ENCODE results near the gene CAMSAP1.

CAMSAP1 gene

DNA sequence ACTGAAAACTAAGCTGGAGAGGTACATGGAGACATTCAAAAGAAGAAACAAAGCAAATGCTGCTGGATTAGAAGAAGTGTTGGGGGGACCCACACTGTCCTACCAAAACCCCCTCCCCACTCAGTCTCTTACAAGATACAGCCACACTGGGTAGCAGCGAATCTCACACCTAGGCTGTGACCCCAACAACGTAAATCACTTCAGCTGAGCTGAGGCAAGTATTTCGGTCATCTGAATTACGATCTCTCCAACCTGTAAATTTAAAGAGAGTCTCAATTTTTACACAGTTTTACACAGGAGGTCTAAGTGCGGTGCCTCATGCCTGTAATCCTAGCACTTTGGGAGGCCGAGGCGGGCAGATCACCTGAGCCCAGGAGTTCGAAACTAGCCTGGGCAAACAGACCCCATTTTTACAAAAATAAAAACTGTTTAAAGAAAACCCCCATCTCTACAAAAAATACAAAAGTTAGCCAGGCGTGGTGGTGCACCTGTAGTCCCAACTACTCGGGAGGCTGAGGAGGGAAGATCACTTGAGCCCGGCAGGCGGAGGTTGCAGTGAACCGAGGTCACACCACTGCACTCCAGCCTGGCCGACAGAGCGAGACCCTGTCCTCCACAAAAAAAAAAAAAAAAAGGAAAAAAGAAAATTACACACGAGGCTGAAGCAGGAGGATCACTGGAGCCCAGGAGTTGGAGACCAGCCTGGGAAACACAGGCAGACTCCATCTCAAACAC is 3.4 kb downstream of the CAMSAP1 start:
- Histone ChIP-seq H3K4me3 (ENCODE audit: extremely low read depth, insufficient read depth, low read length, poor library complexity, severe bottlenecking) (no peak overlapping the region), H3K36me3 (ENCODE audit: control insufficient read depth, insufficient read depth, low read length) (peaks cover 63% of the 10 kb centered on the region)

DNA sequence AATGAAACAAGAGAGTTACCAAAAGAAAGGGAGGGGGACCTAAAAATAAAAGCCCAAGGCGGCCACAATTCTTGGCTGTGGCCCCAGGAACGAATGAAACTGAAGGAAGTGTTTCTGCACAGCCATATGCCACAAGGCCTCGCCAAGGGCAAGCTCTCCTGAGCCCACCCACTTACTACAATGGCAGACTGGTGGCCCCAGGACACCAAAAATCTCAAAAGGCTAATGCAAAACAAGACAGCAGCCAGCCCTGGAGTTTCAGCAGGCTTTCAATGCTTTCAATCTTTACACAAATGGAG is 4.0 kb downstream of the CAMSAP1 start:
- Histone ChIP-seq H3K36me3 (ENCODE audit: control insufficient read depth, insufficient read depth, low read length) (peaks cover 65% of the 10 kb centered on the region), H3K27ac (ENCODE audit: low read depth, low read length, severe bottlenecking) (no peak overlapping the region), H3K4me1 (ENCODE audit: control insufficient read depth, insufficient read depth, low read length, poor library complexity, severe bottlenecking) (peaks cover 7% of the 10 kb centered on the region), H3K4me3 (ENCODE audit: extremely low read depth, insufficient read depth, low read length, poor library complexity, severe bottlenecking) (no peak overlapping the region), H3K9me3 (ENCODE audit: control insufficient read depth, low read length) (peaks cover 10% of the 10 kb centered on the region)
- 76 to 82% methylated on average over 3 of the region's 3 CpGs for WGBS, 2 experiments (ENCODE audit: insufficient coverage in 2 of 2)

More for the DNA sequence above, 3.4 kb downstream of the CAMSAP1 start:
- 93 to 94% methylated on average over 9 to 12 of the region's 16 CpGs for WGBS, 2 experiments (ENCODE audit: insufficient coverage in 2 of 2)
- no peak overlapping the region for H3K27ac ChIP-seq (ENCODE audit: low read depth, low read length, severe bottlenecking)
- H3K9me3 ChIP-seq (ENCODE audit: control insufficient read depth, low read length): peaks cover 16% of the 10 kb centered on the region
- H3K4me1 ChIP-seq (ENCODE audit: control insufficient read depth, insufficient read depth, low read length, poor library complexity, severe bottlenecking): peaks cover 7% of the 10 kb centered on the region

DNA sequence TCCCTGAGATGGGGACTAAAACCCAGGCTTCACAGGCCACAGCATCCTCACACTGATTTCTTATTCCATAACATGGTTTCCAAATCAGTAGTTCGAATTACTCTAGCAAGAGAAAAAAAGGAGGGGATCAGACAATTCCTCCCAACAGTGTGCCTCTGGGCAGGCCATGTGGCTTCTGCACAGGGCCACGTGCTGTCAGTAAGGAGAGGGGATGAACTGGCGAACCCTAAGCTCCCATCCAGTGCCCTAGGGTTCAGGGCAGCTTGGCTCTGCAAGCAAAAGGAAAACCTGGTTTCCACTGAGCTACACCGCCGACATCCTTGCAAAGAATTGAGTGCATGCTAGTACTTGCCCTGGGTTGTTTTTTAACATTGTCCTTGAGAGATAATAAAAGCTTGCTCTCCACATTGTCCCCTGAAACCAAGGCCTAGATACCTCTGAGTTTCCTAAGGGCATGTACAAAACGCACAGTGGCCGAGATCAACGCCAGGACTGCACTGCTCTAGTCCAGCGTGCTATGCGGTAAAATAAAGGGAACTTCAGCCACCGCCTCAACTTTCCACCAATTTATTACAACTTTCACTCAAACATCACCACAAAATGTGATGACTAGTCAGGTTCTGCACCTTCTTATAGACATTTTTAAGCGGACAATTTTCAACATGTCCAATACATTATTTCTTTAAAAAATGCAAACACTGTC is 4.5 kb downstream of the CAMSAP1 start:
- 92 to 97% methylated on average over 11 to 12 of the region's 12 CpGs for WGBS, 2 experiments (ENCODE audit: insufficient coverage in 2 of 2)
- no peak overlapping the region for H3K27ac ChIP-seq (ENCODE audit: low read depth, low read length, severe bottlenecking)
- H3K4me3 ChIP-seq (ENCODE audit: extremely low read depth, insufficient read depth, low read length, poor library complexity, severe bottlenecking): no peak overlapping the region
- peaks cover 14% of the 10 kb centered on the region for H3K9me3 ChIP-seq (ENCODE audit: control insufficient read depth, low read length)
- H3K36me3 ChIP-seq (ENCODE audit: control insufficient read depth, insufficient read depth, low read length): peaks cover 65% of the 10 kb centered on the region
- peaks cover 7% of the 10 kb centered on the region for H3K4me1 ChIP-seq (ENCODE audit: control insufficient read depth, insufficient read depth, low read length, poor library complexity, severe bottlenecking)

DNA sequence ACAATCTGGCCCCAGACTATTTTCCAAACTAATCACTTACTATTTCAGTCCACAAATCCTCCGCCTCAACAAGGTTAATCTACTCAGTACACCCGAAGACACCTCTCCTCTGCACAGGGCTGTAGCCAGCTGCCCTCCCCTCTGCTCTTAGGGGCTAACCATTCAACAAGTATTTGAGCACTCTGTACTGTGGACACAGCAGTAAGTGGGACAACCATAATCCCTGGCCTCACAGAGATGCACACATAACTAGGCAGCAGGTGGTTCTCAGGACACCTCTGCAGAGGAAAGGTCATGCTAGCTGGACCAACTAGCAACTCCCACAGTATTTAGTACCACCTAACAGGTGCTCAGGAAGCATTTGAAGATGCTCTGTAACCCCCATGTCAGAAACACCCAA is 5.5 kb downstream of the CAMSAP1 start:
- peaks cover 73% of the 10 kb centered on the region for H3K36me3 ChIP-seq (ENCODE audit: control insufficient read depth, insufficient read depth, low read length)

DNA sequence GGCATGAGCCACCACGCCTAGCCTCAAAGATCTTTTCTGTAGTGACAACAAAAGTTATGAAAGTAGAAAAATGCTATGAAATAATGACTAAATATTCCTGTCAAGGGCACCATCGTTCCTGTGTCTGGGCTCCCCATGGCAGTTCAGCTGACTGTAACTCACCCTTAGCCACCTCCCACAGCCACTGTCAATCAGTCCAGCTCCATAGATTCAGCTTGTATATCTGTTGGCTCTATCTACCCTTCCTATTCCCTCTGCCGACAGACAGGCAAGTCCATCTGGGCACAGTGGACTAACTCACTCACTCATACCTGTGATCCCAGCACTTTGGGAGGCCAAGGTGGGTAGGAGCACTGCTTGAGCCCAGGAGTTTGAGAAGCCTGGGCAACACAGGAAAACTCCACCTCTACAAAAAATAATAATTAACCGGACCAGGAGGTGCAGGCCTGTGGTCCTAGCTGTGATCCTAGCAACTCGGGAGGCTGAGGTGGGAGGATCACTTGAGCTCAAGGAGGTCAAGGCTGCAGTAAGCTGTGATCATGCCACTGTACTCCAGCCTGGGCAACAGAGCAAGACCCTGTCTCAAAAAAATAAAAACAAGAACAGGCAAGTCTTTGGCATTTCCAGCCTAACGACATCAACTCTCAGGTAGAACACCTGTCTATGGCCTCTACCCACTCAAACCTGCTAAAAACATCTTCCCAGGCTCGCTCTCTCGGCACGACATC is 6.2 kb downstream of the CAMSAP1 start:
- Histone ChIP-seq H3K4me3 (ENCODE audit: extremely low read depth, insufficient read depth, low read length, poor library complexity, severe bottlenecking) (no peak overlapping the region), H3K4me1 (ENCODE audit: control insufficient read depth, insufficient read depth, low read length, poor library complexity, severe bottlenecking) (peaks cover 7% of the 10 kb centered on the region), H3K36me3 (ENCODE audit: control insufficient read depth, insufficient read depth, low read length) (peaks cover 73% of the 10 kb centered on the region), H3K9me3 (ENCODE audit: control insufficient read depth, low read length) (peaks cover 21% of the 10 kb centered on the region), H3K27ac (ENCODE audit: low read depth, low read length, severe bottlenecking) (no peak overlapping the region)
- 94 to 95% methylated on average over 7 to 8 of the region's 9 CpGs for WGBS, 2 experiments (ENCODE audit: insufficient coverage in 2 of 2)

More for the DNA sequence above, 5.5 kb downstream of the CAMSAP1 start:
- Histone ChIP-seq H3K9me3 (ENCODE audit: control insufficient read depth, low read length) (peaks cover 21% of the 10 kb centered on the region), H3K4me3 (ENCODE audit: extremely low read depth, insufficient read depth, low read length, poor library complexity, severe bottlenecking) (no peak overlapping the region), H3K27ac (ENCODE audit: low read depth, low read length, severe bottlenecking) (no peak overlapping the region), H3K4me1 (ENCODE audit: control insufficient read depth, insufficient read depth, low read length, poor library complexity, severe bottlenecking) (peaks cover 7% of the 10 kb centered on the region)
- WGBS, 2 experiments (ENCODE audit: insufficient coverage in 2 of 2): 100% methylated on average over 2 of the region's 2 CpGs; no CpG with 5 or more reads in 1 of the 2 experiments

DNA sequence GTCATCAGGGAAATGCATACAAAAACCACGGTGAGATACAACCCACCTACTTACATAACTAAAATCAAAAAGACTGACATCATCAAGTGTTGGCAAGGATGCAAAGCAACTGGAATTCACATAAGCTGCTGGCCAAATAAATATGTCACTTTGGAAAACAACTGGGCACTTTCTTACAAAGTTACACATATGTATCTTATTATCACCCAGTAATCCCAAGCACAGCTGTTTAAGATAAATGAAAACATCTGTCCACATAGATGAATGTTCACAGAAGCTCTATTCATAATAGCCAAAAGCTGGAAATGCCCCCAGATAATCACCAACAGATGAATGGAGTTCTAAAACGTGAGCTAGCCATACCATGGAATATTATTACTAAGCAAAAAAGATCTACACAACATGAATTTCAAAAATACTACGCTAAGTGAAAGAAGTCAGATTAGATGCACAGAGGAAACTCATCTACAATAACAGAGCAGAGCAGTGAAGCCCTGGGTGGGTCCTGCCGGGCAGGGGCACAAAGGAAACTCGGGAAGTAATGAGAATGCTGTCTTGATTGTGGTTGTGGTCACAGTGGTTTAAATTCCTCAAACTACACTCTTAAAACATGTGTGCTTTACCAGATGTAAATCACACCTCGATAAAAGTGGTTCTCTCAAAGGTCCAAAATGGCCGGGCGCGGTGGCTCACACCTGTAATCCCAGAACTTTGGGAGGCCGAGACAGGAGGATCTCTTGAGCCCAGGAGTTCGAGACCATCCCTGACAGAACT is 8.5 kb downstream of the CAMSAP1 start:
- Histone ChIP-seq H3K36me3 (ENCODE audit: control insufficient read depth, insufficient read depth, low read length) (peaks cover 59% of the 10 kb centered on the region), H3K4me3 (ENCODE audit: extremely low read depth, insufficient read depth, low read length, poor library complexity, severe bottlenecking) (no peak overlapping the region), H3K27ac (ENCODE audit: low read depth, low read length, severe bottlenecking) (no peak overlapping the region), H3K9me3 (ENCODE audit: control insufficient read depth, low read length) (peaks cover 33% of the 10 kb centered on the region), H3K4me1 (ENCODE audit: control insufficient read depth, insufficient read depth, low read length, poor library complexity, severe bottlenecking) (peaks cover 3% of the 10 kb centered on the region)
- 96 to 100% methylated on average over 6 to 7 of the region's 11 CpGs for WGBS, 2 experiments (ENCODE audit: insufficient coverage in 2 of 2)

DNA sequence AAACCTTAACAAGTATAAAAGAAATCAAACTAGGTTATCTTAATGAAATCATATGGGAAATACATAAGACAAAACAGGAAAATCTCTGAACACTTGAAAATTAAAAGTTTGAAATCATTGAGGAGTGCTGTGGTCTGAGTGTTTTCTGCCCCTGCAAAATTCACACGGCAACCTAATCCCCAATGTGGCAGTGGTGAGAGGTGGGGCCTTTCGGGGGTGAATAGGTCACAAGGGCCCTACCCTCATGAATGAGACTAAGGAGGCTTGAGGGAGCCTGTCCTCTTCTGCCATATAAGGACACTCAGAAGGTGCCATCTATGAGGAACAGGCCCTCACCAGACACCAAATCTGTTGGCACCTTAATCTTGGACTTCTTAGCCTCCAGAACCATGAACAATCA is 10.7 kb downstream of the CAMSAP1 start:
- no peak overlapping the region for H3K27ac ChIP-seq (ENCODE audit: low read depth, low read length, severe bottlenecking)
- H3K36me3 ChIP-seq (ENCODE audit: control insufficient read depth, insufficient read depth, low read length): peaks cover 37% of the 10 kb centered on the region
- no CpG with 5 or more reads among the region's 2 CpGs for WGBS, 2 experiments (ENCODE audit: insufficient coverage in 2 of 2)
- no peak overlapping the region for H3K4me3 ChIP-seq (ENCODE audit: extremely low read depth, insufficient read depth, low read length, poor library complexity, severe bottlenecking)
- peaks cover 6% of the 10 kb centered on the region for H3K4me1 ChIP-seq (ENCODE audit: control insufficient read depth, insufficient read depth, low read length, poor library complexity, severe bottlenecking)
- H3K9me3 ChIP-seq (ENCODE audit: control insufficient read depth, low read length): peaks cover 33% of the 10 kb centered on the region

DNA sequence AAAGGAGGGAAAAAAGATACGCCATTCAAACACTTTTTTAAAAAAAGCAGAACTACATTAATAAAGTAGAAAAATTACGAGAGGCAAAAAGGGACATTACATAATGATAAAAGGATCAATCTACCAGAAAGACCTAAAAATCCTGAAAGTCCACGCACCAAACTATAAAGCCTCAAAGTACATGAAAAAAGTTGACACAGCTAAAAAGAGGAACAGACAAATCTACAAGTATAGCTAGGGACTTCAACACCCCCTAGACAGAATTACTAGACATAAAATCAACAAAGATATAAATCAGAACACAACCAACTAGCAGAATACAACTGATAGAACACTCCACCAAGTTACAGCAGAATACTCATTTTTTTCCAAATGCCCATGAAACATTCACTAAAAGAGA is 11.1 kb downstream of the CAMSAP1 start:
- peaks cover 34% of the 10 kb centered on the region for H3K36me3 ChIP-seq (ENCODE audit: control insufficient read depth, insufficient read depth, low read length)
- H3K27ac ChIP-seq (ENCODE audit: low read depth, low read length, severe bottlenecking): no peak overlapping the region
- H3K4me1 ChIP-seq (ENCODE audit: control insufficient read depth, insufficient read depth, low read length, poor library complexity, severe bottlenecking): peaks cover 6% of the 10 kb centered on the region
- H3K4me3 ChIP-seq (ENCODE audit: extremely low read depth, insufficient read depth, low read length, poor library complexity, severe bottlenecking): no peak overlapping the region
- peaks cover 32% of the 10 kb centered on the region for H3K9me3 ChIP-seq (ENCODE audit: control insufficient read depth, low read length)
- WGBS, 2 experiments (ENCODE audit: insufficient coverage in 2 of 2): 100% methylated on average over 1 of the region's 3 CpGs; no CpG with 5 or more reads in 1 of the 2 experiments

DNA sequence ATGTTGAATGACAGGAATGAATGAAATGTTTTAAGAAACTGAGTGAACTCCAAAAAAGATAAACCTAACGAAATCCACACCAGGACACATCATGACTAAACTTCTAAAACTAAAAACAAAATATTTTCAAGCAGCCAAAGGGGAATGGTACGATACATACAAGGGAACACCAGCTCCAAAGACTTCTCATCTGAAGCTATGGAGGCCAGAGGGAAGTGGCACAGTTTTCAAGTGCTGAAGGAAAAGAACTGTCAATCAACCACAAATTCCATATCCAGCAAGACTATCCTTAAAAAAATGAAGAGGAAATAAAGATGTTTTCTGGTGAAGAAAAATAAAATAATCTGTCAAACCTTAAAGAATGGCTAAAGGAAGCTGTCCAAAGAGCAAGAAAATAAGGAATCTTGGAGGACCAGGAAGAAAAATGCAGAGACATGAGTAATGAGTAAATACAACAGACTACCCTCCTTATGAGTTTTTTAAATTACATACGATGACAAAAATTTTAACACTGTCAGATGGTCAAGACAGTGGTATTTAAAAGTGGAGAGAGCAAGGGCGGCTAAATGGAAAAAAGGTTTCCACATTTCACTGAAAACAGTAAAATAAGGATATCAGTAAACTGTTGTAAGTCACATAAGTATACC is 12.0 kb downstream of the CAMSAP1 start:
- no CpG with 5 or more reads among the region's 4 CpGs for WGBS, 2 experiments (ENCODE audit: insufficient coverage in 2 of 2)
- Histone ChIP-seq H3K27ac (ENCODE audit: low read depth, low read length, severe bottlenecking) (no peak overlapping the region), H3K36me3 (ENCODE audit: control insufficient read depth, insufficient read depth, low read length) (peaks cover 26% of the 10 kb centered on the region), H3K4me3 (ENCODE audit: extremely low read depth, insufficient read depth, low read length, poor library complexity, severe bottlenecking) (no peak overlapping the region), H3K4me1 (ENCODE audit: control insufficient read depth, insufficient read depth, low read length, poor library complexity, severe bottlenecking) (peaks cover 12% of the 10 kb centered on the region), H3K9me3 (ENCODE audit: control insufficient read depth, low read length) (peaks cover 28% of the 10 kb centered on the region)

DNA sequence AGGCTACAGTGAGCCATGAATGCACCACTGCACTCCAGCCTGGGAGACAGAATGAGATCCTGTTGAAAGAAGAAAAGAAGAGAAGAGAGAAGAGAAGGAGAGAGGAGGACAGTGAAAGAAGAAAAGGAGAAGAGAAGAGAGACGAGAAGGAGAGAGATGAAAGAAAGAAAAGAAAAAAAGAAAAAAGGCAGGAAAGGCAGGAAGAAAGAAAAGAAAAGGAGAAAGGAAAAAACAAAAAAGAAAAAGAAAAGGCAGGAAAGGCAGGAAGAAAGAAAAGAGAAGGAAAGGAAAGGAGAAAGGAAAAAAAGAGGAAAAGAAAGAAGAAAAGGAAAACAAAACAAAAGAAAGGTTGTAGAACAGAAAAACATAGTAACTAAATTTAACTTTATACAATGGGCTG is 14.2 kb downstream of the CAMSAP1 start:
- Histone ChIP-seq H3K9me3 (ENCODE audit: control insufficient read depth, low read length) (peaks cover 22% of the 10 kb centered on the region), H3K27ac (ENCODE audit: low read depth, low read length, severe bottlenecking) (no peak overlapping the region), H3K4me1 (ENCODE audit: control insufficient read depth, insufficient read depth, low read length, poor library complexity, severe bottlenecking) (peaks cover 26% of the 10 kb centered on the region), H3K4me3 (ENCODE audit: extremely low read depth, insufficient read depth, low read length, poor library complexity, severe bottlenecking) (no peak overlapping the region), H3K36me3 (ENCODE audit: control insufficient read depth, insufficient read depth, low read length) (peaks cover 14% of the 10 kb centered on the region)
- WGBS, 2 experiments (ENCODE audit: insufficient coverage in 2 of 2): 93 to 95% methylated on average over 1 of the region's 1 CpG
